Endodermal cell (in vitro differentiated cells): ENCODE results near the gene CMIP. TPM values are rescaled to one million over a fixed set of nuclear protein-coding genes. Genes with fewer than 3 reads are reported as not detected.

ENCODE experiments used
- DNase-seq: peaks from one replicate; pipeline ENCODE4 v3.0.0-alpha.2; 2017
- H3K27ac ChIP-seq: 2 replicates; pipeline ENCODE4 v1.5.1; 2013; ENCODE audit warnings: mild to moderate bottlenecking, low read depth, low read length, moderate library complexity
- H3K27me3 ChIP-seq: 2 replicates; pipeline ENCODE4 v1.6.1; 2013; ENCODE audit warnings: mild to moderate bottlenecking, low read length, moderate library complexity; ENCODE audit not compliant: insufficient read depth, control insufficient read depth, poor library complexity, severe bottlenecking
- H3K36me3 ChIP-seq: 2 replicates; pipeline ENCODE4 v1.7.0; 2013; ENCODE audit warnings: mild to moderate bottlenecking, low read length, moderate library complexity; ENCODE audit not compliant: control insufficient read depth, insufficient read depth
- H3K4me1 ChIP-seq: one replicate; pipeline ENCODE4 v1.7.0; 2013; ENCODE audit warnings: low read length; ENCODE audit not compliant: control insufficient read depth, insufficient read depth
- H3K4me3 ChIP-seq: 2 replicates; pipeline ENCODE4 v1.5.1; 2013; ENCODE audit warnings: mild to moderate bottlenecking, low read length, moderate library complexity
- H3K9ac ChIP-seq: 2 replicates; pipeline ENCODE4 v1.6.1; 2013; ENCODE audit warnings: mild to moderate bottlenecking, low read length, moderate library complexity; ENCODE audit not compliant: poor library complexity, severe bottlenecking; ENCODE audit errors: extremely low read depth
- H3K9me3 ChIP-seq: 2 replicates; pipeline ENCODE4 v1.6.1; 2013; ENCODE audit warnings: mild to moderate bottlenecking, low read length, moderate library complexity; ENCODE audit not compliant: control insufficient read depth
- H3K27ac Mint-ChIP-seq: 2 replicates; pipeline ENCODE4 v1.8.0; 2020; ENCODE audit warnings: mixed read lengths
- H3K27me3 Mint-ChIP-seq: 2 replicates; pipeline ENCODE4 v1.8.0; 2021; ENCODE audit warnings: mild to moderate bottlenecking, mixed read lengths; ENCODE audit not compliant: insufficient read depth
- H3K36me3 Mint-ChIP-seq: 2 replicates; pipeline ENCODE4 v1.8.0; 2020; ENCODE audit warnings: low read depth, mixed read lengths
- H3K4me1 Mint-ChIP-seq: 2 replicates; pipeline ENCODE4 v1.8.0; 2020; ENCODE audit warnings: mixed read lengths
- H3K4me3 Mint-ChIP-seq: 2 replicates; pipeline ENCODE4 v1.8.0; 2020; ENCODE audit warnings: mild to moderate bottlenecking, moderate library complexity, mixed read lengths
- H3K9me3 Mint-ChIP-seq: 2 replicates; pipeline ENCODE4 v1.8.0; 2020; ENCODE audit warnings: mild to moderate bottlenecking, mixed read lengths
- WGBS, 2 experiments: methylation state at CpG; one replicate each; pipeline versions ENCODE4 v1.1.5 to v1.1.7; 2013; ENCODE audit warnings: missing lambda C conversion rate in 2 of 2, mixed read lengths in 1 of 2; ENCODE audit not compliant: insufficient coverage in 1 of 2, insufficient read length in 1 of 2; 5-methylcytosine and 5-hydroxymethylcytosine counted together
- total RNA-seq, 2 donors: library from RNA; stranded (reverse); fragmentation: NEBNext Ultra II Directional in 1 of 2; extraction: Animal tissue kit (Norgen Biotek cat#: 25700) in 1 of 2; gene quantifications; 2 replicates in 1 of 2; 3 replicates in 1 of 2; pipeline ENCODE4 v1.2.1, GENCODE V29; 2021
- TF ChIP-seq, protein P1 (sequence below): fragments of 200-600 bp; sonication (generic); conservative IDR thresholded peaks from 2 replicates; pipeline ENCODE4 v1.5.0; 2021; ENCODE audit warnings: antibody characterized with exemption, mild to moderate bottlenecking

The CMIP gene
- total RNA-seq, 2 donors from 2014 or later: 64.0 to 64.7 TPM

DNA sequence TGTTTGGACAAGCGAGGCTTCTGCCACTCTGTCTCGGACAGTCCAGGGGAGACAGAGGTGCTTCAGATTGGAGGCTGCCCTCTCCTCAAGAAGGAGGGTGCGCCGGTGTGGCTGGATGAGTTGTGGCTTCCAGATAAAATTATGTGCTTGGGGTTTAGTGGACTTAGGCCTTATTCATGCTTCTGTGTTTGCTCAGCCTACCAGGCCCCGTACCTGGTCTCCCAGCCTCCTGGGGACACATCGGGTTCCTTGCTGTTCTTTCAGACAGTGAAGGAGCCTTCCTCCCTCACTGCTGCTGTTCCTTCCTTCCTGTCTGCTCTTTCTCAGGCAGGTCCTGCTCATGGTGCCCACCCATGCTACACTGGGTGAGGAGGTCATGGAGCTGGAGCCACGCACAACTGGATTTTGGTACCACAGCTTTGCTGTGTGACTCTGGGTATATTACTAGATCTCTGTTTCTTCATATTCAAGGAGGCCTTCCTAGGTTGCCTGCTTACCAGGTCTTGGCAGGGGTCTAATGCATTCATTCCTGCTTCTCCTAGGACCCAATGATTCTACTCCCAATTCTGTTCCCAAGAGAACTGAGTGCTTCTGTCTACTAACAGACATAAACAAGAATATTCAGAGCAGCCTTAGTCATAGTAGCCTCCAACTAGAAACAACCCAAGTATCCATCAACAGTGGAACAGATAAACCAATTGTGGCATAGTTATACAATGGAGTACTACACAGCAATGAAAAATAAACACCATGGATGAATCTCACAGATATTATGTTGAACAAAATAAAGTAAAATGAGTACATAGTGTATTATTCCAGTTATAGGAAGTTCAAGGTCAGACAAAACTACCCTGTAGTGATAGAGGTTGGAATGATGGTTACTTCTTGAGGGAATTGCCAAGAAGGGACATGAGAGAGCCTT, 121.7 kb downstream of the CMIP start:
- Mint-ChIP-seq H3K27me3 (no peaks in the 10 kb centered on the region), H3K9me3 (no peaks in the 10 kb centered on the region), H3K36me3 (peaks cover 4% of the 10 kb centered on the region), H3K27ac (no peak overlapping the region), H3K4me3 (no peak overlapping the region), H3K4me1 (peaks cover 20% of the 10 kb centered on the region)
- no peak overlapping the region for H3K4me3 ChIP-seq
- H3K9ac ChIP-seq: no peak overlapping the region
- no peaks in the 10 kb centered on the region for H3K9me3 ChIP-seq
- TF ChIP-seq, protein P1, sequence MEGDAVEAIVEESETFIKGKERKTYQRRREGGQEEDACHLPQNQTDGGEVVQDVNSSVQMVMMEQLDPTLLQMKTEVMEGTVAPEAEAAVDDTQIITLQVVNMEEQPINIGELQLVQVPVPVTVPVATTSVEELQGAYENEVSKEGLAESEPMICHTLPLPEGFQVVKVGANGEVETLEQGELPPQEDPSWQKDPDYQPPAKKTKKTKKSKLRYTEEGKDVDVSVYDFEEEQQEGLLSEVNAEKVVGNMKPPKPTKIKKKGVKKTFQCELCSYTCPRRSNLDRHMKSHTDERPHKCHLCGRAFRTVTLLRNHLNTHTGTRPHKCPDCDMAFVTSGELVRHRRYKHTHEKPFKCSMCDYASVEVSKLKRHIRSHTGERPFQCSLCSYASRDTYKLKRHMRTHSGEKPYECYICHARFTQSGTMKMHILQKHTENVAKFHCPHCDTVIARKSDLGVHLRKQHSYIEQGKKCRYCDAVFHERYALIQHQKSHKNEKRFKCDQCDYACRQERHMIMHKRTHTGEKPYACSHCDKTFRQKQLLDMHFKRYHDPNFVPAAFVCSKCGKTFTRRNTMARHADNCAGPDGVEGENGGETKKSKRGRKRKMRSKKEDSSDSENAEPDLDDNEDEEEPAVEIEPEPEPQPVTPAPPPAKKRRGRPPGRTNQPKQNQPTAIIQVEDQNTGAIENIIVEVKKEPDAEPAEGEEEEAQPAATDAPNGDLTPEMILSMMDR: no peak
- peak overlapping the region; percentile 49 for H3K27ac ChIP-seq
- H3K36me3 ChIP-seq: peaks cover 4% of the 10 kb centered on the region
- no peak for DNase-seq
- no peaks in the 10 kb centered on the region for H3K27me3 ChIP-seq
- no peaks in the 10 kb centered on the region for H3K4me1 ChIP-seq
- 96 to 100% methylated on average over 3 to 7 of the region's 7 CpGs for WGBS, 2 experiments

DNA sequence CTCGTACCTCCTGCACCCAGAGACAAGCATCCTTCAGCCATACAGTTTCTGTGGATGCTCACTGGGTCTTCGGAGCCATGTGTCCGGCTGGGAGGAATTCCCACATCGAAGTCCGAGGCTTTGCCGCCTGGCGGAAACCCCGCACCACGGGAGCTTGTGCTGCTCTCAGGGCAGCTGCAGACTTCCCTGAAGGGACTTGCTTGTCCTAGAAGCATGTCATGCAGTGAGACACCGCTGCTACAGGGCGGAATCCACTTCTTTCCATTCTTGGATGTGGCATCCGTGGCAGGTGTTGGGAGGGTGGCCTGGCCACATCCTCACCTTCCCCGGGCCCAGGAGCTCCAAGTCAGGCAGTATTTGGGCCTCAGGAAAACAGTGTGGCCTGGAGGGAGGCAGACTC, 122.5 kb downstream of the CMIP start:
- H3K9me3 Mint-ChIP-seq: no peaks in the 10 kb centered on the region
- peaks cover 18% of the 10 kb centered on the region for H3K4me1 Mint-ChIP-seq
- WGBS, 2 experiments: 88 to 92% methylated on average over 11 to 13 of the region's 13 CpGs

DNA sequence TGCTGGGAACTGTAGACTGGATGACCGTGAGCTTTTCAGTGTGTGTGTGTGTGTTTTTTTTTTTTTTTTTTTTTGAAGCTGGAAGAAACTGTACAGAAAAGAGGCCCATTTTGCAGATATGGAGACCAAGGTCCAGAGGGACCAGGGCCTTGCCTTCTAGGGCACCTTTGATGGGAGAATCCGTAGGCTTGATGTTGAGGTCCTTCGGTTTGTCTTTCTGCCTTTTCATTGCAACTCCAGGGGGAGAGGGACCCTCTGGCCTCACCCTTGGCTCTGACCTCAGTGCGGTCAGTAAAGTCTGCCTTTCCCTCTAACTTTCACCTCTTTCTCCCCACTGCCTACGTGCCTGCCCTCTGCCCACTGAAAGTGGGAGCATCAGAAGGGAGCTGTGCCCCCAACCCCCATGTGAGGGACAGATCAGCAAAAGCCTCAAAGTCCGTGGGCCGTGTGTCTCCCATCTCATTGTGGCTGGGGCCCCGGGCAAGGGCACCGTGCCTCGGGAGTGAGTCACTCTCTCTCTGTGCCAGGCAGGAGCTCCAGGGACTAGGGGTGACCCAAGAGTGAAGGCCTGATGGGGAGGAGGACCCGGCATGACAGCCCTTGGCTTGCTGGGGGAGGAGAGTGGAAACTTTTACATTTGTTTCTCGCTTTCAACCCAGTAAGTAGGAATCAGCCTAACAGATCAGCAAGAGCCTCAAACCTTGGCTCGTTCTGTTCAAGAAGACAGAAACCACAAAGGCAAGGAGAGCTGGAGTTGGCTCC, 123.6 kb downstream of the CMIP start:
- 89 to 91% methylated on average over 8 to 13 of the region's 13 CpGs for WGBS, 2 experiments
- Histone ChIP-seq H3K9ac (no peak overlapping the region), H3K4me3 (no peak overlapping the region), H3K4me1 (no peaks in the 10 kb centered on the region), H3K27ac (no peak overlapping the region), H3K36me3 (peaks cover 4% of the 10 kb centered on the region), H3K9me3 (no peaks in the 10 kb centered on the region), H3K27me3 (no peaks in the 10 kb centered on the region)
- Mint-ChIP-seq H3K9me3 (no peaks in the 10 kb centered on the region), H3K36me3 (peaks cover 2% of the 10 kb centered on the region), H3K4me3 (no peak overlapping the region), H3K27ac (peak overlapping the region; percentile 68), H3K4me1 (peaks cover 18% of the 10 kb centered on the region), H3K27me3 (no peaks in the 10 kb centered on the region)
- DNase-seq: no peak
- TF ChIP-seq, protein P1: no peak

More for the DNA sequence above, 122.5 kb downstream of the CMIP start:
- H3K27ac Mint-ChIP-seq: no peak overlapping the region
- DNase-seq: no peak
- TF ChIP-seq, protein P1: no peak
- no peaks in the 10 kb centered on the region for H3K27me3 Mint-ChIP-seq
- no peaks in the 10 kb centered on the region for H3K4me1 ChIP-seq
- no peak overlapping the region for H3K4me3 ChIP-seq
- no peak overlapping the region for H3K4me3 Mint-ChIP-seq
- H3K9ac ChIP-seq: no peak overlapping the region
- H3K27ac ChIP-seq: no peak overlapping the region
- H3K36me3 ChIP-seq: peaks cover 4% of the 10 kb centered on the region
- H3K36me3 Mint-ChIP-seq: peaks cover 4% of the 10 kb centered on the region
- H3K27me3 ChIP-seq: no peaks in the 10 kb centered on the region
- H3K9me3 ChIP-seq: no peaks in the 10 kb centered on the region
